Lower leg skin (tissue), 3 donors: ENCODE results near the gene TMEM150B.

Experiments used
- POLR2A ChIP-seq, 2 donors: fragments of 450-650 bp; IDR thresholded peaks; one replicate each; pipeline ENCODE4 v1.6.1; 2016 to 2017; ENCODE audit warnings: antibody characterized with exemption in 2 of 2, mild to moderate bottlenecking in 1 of 2, moderate library complexity in 1 of 2
- TF ChIP-seq, protein P1 (sequence below), 3 donors: fragments of 450-650 bp; IDR thresholded peaks; one replicate each; pipeline ENCODE4 v1.5.1; 2016; ENCODE audit warnings: antibody characterized with exemption in 3 of 3, mild to moderate bottlenecking in 3 of 3, moderate library complexity in 2 of 3

- TF ChIP-seq, protein P1, sequence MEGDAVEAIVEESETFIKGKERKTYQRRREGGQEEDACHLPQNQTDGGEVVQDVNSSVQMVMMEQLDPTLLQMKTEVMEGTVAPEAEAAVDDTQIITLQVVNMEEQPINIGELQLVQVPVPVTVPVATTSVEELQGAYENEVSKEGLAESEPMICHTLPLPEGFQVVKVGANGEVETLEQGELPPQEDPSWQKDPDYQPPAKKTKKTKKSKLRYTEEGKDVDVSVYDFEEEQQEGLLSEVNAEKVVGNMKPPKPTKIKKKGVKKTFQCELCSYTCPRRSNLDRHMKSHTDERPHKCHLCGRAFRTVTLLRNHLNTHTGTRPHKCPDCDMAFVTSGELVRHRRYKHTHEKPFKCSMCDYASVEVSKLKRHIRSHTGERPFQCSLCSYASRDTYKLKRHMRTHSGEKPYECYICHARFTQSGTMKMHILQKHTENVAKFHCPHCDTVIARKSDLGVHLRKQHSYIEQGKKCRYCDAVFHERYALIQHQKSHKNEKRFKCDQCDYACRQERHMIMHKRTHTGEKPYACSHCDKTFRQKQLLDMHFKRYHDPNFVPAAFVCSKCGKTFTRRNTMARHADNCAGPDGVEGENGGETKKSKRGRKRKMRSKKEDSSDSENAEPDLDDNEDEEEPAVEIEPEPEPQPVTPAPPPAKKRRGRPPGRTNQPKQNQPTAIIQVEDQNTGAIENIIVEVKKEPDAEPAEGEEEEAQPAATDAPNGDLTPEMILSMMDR (IDR thresholded peaks at IDR 0.05): no peak
- no peak for TF ChIP-seq POLR2A (IDR thresholded peaks at IDR 0.05)
Observed at GRCh38 chr19:55321466-55322137, 3.5 kb downstream of the TMEM150B start.
